HL-60/S4 treated with phorbol 12-myristate 13-acetate at 8.2 ng/mL for 4 days and 3 days (cell line): ENCODE data around the gene ARHGAP1.
"Not testable (repeated sequence)": the region's sequence is repeated elsewhere in the genome, so short reads cannot be mapped to it uniquely, and the experiment has no call there.

Source experiments
- in situ Hi-C: fragments of 300-500 bp; cut with MboI; formaldehyde crosslinking; loops from 2 replicates; pipeline ENCODE4 v1.15.0; 2022; ENCODE audit warnings: low sequenced_read_pairs

ARHGAP1 gene

GRCh38 chr11:46675288-46675851 lies 25.0 kb downstream of the ARHGAP1 start:
- in situ Hi-C loops, result no loop called here

DNA sequence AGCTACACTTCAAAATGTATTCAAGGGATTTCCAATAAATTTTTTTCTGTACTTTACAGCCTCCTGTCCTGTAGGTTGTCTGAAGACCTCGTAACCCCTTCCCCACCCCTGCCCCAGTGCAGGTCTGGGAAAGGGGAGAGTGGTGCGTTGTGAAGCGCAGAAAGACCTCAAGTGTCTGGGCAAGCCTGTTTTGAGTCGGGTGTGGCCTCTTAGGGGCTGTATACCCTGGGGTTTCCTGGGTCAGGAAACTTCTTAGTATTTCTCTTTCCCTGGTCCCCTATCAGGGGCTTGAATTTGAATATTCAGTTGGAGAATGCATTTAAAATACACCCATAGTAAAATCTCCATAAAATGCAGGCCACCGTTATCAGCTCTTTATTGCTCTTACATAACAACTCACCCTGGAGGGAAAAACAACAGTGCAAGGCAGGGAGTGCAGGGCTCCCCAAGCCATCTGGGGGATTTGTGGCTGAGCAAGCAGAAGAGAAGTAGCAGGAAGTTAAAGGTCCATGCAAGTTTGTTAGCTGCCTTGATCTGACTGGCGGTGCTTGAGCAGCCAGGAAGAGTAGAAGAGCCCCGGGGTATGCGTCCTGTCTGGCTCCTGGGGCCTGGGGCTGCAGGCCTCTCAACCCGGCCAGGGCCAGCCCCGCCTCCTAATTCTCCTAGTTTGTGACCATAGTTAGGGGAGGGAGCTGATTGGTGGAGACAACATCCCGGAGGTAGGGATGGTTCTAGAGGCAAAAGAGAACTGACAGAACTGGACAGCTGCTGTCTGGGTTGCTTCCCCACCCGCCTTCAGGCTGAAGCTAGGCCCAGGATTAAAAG lies 25.7 kb downstream of the ARHGAP1 start:
- in situ Hi-C loops, result no loop called here

- in situ Hi-C loops, result no loop called here
These were observed 26.5 kb downstream of the ARHGAP1 start for GRCh38 chr11:46673713-46674462.

- in situ Hi-C loops, result no loop called here
These were observed 28.0 kb downstream of the ARHGAP1 start for GRCh38 chr11:46672381-46672839.

- in situ Hi-C loops, result no loop called here
These were observed 28.5 kb downstream of the ARHGAP1 start for GRCh38 chr11:46671958-46672315.

DNA sequence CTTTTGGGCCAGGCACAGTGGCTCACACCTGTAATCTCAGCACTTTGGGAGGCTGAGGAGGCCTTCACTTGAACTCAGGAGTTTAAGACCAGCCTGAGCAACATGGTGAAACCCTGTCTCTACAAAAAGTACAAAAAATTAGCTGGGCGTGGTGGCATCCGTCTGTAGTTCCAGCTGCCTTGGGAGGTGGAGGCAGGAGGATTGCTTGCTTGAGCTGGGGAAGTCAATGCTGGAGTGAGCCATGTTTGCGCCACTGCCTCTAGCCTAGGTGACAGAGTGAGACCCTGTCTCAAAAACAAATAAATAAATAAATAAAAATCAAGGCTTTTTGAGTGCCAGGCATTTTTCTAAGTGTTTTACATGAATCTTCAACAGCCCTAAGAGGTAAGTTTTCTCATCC lies 29.9 kb downstream of the ARHGAP1 start:
- in situ Hi-C loops, result not testable (repeated sequence)

DNA sequence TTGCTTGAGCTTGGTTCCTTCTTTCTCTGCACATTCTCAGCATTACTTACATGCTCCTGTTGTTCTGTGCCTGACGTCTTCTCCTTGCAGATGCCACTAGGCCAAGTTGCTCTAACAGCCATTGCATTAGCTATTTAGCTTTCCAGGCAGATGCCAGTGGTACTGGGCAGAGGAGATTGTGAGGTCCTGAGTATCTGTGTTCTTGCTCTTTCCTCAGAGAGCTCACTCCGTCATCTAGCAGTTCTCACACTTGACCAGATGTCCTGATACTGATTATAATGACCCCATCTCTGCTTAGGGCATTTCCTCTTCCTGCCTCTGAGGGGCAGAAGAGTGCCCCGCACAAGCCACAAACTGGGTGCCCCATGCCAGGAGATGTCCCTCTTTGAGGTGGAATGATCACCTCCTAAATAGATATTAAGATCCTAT lies 30.7 kb downstream of the ARHGAP1 start:
- in situ Hi-C loops, result no loop called here

- in situ Hi-C loops, result no loop called here
These were observed 31.8 kb downstream of the ARHGAP1 start for GRCh38 chr11:46668480-46669085.

GRCh38 chr11:46667043-46667481 lies 33.4 kb downstream of the ARHGAP1 start:
- in situ Hi-C loops, result no loop called here

DNA sequence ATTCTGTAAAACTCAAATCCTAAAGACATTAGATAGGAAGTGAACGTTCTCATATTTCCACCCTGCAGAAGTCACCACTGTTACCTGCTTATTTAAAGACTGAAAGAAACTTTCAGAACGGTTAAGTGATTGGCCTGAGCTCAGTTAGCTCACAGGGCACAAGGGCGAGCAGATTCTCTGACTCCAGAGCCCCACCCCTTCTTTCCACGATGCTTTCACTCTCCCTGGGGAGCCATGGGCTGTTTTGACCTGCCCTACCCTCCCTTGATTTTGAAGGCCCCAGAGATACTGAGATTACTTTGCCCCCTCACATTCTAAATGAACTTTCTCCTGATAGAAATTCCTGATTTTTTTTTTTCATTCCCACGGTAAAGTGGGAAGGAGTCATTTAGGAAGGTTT lies 33.9 kb downstream of the ARHGAP1 start:
- in situ Hi-C loops, result no loop called here

DNA sequence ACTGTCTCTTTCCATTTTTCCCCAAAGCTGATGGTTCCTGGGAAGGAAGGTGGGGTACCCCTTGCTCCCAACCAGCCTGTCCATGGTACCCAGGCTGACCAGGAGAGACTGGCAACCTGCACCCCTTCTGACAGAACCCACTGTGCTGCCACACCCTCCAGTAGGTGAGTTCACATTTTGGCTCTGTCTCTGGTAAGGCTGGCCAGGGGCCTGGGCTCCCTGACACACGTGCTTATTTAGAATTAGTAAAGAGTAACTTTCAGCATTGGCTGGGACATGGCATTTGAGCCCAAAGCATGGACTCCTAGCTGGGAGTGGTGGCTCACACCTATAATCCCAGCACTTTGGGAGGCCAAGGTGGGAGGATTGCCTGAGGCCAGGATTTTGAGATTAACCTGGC lies 35.1 kb downstream of the ARHGAP1 start:
- in situ Hi-C loops, result no loop called here

- in situ Hi-C loops, result no loop called here
These were observed 35.8 kb downstream of the ARHGAP1 start for GRCh38 chr11:46664612-46665011.

- in situ Hi-C loops, result no loop called here
These were observed 37.0 kb downstream of the ARHGAP1 start for GRCh38 chr11:46663277-46663940.

DNA sequence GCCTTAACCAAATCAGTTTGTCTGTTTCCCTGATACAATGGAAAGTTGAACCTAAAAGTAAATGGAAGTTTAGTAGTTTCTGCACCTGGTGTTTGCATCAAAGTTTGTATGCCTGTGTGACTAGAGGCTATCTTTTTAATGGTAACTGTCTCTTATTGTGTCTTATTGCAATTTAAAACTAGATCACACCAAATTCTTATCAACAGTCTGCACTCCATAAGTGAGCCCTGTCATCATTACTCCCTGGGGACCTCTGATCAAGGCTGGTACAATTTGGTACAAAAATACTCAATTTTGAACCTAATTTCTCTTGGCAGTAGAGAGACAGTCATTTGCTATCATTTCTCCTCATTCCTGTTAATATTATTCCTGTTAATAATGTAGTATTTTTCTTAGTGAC lies 38.1 kb downstream of the ARHGAP1 start:
- in situ Hi-C loops, result no loop called here

GRCh38 chr11:46661836-46662235 lies 38.6 kb downstream of the ARHGAP1 start:
- in situ Hi-C loops, result no loop called here

DNA sequence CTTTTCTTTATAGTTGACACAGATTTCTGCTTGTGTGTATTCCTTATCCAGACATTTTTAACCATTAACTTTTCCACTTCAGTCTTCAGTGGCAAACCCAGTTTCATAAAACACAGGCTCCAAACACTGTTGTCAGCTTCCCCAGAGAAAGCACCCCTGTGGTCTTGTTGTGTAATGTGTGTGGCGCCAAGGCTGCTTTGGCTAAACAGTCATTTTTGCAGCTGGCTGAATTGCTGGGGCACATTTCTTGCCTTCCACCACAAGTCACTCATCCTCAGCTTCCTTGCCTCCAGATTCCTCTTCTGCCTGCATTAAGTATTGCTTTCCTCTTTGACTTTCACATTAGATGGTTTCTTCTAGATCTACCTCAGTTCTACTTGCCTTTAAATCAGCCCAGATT lies 40.5 kb downstream of the ARHGAP1 start:
- in situ Hi-C loops, result no loop called here

DNA sequence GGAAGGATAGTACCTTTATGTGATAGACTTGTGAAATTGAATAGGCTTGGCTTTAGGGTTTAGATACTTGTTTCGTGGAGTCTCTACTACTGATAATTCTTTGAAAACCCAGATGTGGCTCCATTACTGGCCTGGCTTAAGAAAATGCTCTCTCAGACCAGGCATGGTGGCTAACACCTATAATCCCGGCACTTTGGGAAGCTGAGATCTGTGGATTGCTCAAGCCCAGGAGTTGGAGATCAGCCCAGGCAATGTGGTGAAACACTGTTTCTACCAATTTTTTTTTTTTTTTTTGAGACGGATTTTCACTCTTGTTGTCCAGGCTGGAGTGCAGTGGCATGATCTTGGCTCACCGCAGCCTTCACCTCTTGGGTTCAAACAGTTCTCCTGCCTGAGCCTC lies 42.2 kb downstream of the ARHGAP1 start:
- in situ Hi-C loops, result no loop called here

DNA sequence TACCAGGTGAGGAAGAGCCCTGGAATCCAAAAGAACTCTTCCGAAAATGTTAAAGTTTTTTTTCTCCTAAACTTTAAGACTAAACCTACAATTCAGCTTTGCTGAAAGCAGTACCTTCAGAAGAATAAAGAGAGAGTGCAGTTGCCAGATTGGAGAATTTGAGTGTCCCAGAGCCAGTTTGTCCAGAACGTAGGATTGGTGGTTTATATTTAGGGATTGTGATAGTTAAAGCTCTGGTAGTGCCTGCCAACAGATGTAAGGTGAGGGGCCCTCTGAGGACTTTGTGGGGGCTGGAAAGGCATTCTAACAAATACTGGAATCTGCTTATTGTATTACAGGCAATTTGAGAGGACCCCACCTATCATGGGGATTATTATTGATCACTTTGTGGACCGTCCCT lies 43.2 kb downstream of the ARHGAP1 start:
- in situ Hi-C loops, result no loop called here

GRCh38 chr11:46655631-46656030 lies 44.8 kb downstream of the ARHGAP1 start:
- in situ Hi-C loops, result no loop called here

- in situ Hi-C loops, result no loop called here
These were observed 51.2 kb downstream of the ARHGAP1 start for GRCh38 chr11:46649180-46649738.

DNA sequence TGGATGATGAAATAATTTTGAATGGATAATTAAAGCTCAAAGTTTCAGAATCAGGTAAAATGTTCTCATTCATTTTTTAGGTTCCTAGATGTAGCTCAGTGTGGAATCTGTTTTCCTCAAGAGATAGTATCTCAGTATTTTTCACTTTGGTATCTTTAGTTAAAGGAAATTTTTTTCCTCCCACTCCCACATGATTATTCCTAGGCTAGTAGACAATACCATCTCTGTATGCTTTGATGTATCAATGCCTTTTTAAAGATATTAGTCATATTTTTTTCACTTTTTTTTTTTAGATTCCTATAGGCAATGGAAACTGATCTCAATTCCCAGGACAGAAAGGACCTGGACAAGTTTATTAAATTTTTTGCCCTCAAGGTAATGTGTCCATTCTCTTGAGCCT lies 56.4 kb downstream of the ARHGAP1 start:
- in situ Hi-C loops, result no loop called here
